HG03108 (cell line): ENCODE data around the gene RBFOX1.

Source experiments
- ATAC-seq: cut with Tn5 transposase; IDR thresholded peaks from one replicate; pipeline ENCODE4 v1.9.1; 2021; ENCODE audit warnings: moderate library complexity; ENCODE audit not compliant: unreplicated experiment

The RBFOX1 gene

DNA sequence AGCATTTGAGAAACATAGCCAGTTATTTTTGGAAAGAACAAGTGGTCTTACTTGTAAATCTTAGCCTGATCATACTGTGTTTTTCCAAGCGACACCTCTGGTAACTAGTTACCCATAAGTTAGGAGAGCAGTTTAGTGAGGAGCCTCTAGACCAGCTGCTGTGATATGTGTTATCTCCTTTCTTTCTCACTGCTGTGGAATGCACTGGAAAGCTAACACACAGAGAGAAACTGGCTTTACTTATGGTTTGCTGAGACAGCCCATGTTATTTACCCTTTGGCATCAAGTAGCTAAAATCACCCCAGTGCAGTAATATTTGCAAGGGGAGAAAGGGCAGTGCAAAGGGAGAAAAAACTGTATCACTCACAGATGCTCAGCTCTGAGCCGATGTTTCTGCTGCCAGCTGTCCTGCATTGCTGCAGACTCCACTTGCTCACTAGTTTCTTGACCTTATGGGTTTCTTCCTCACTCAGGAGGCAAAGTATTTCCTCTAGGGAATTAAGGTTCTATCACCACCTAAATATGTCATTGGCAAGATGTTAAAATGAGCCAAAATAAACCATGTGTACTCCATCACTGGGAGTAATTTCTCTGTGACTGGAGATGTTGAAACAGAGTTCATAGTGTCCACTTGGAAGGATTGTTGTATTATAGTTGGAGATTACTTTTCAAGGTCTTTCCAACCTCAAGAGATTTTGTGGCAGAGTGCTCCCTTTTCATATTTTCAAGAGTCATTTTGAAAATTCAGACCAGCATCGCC, 2.3 kb downstream of the RBFOX1 start:
- ATAC-seq = no peak

DNA sequence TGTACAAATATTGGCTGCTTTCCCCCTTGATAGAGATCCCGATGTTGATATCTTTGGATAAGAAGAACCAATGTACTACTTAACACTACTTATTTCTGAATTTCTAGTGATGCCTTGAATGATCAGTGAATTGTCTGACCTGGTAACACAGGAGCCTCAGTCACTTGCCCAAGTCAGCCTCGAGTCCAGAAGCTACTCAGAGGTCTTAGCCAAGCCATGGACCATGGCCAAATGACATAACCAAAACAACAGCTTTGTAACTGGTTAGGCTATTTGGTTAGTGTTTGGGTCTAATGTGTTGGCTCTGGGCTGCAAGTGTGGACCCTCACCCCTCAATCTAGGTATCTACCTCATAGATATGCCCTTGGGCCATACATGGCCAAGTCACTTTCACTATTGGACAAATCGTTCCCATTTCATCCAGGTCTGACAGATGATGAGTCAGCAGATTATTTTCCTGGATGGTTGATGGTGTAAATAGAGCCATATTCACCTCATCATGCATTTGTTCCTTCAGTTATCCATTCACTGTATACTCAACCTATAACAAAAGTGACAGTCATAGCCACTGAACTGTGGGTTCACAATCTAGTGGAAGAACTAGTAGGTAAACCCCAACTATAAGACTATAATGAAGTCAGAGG, 3.5 kb downstream of the RBFOX1 start:
- no peak for ATAC-seq

DNA sequence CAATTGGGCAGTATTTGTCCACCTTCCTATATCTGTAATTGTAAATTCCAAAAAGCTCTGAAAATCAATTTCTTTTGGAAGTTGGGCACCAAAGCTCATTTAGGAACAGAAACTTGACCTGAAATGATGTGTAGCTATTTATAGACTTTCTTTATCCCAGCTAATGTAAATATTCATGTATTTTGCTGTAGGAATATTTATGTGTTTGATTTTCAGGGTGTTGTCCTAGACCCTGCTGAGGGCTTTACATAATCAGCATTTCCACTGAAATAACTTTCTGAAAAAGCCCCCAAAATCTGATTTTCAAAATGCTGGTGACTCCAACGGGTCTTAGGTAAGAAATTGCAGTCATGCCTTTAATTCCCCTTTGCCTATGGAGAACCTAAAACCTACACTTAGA, 4.1 kb downstream of the RBFOX1 start:
- ATAC-seq = no peak

DNA sequence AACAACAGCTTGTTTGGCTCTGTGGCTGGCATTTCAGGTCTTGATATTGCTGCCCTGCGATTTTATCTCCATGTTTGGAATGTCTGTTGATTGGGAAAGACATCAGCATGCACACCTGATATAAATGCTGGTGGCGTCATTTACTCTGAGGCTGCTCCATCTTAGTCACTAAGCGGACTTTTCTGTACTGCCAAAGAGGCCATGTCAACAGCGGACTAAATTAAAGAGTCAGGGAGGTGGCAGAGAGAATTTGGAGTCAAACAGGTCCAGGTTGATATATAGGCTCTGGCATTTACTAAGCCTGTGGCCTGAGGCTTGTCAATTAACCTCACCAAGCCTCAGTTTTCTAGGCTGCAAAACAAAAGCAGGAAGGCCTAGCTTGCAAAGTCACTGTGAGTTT, 6.2 kb downstream of the RBFOX1 start:
- no peak for ATAC-seq

DNA sequence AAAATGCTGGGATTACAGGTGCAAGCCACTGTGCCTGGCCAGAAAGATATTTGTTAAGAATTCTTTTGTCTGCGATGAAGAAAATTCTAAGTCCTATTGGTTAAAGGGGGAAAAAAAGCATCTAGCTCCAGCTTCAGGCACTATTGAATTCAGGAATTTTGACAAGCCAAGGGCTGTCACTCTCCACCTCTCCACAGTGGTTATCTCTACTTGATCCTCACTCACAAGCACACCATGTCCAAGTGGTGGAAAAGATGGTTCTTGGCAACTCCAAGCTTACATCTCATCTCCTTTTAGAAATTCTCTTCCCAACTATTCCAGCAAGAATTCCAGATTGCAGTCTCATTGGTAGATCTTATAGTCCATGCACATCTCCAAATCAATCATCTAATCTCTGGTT, 7.1 kb downstream of the RBFOX1 start:
- ATAC-seq = no peak

DNA sequence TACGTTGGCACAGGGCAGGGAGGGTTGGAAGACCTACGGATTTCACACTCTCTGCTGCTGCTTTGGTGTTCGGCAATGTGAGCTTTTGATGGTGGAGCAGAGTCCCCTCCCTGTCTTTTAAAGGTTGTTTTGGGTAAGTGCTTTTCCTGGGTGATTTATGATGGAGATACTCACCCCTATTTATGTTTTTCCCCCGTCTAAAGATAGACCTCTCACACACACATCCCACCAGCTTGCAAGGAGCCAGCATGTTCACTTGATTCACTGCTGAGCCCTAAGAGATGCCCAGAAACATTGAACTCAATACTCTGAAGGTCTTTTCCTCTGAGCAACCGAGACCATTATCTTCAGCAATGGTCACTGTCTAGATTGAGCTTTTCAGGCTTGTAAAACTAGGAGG, 8.3 kb downstream of the RBFOX1 start:
- ATAC-seq = no peak

DNA sequence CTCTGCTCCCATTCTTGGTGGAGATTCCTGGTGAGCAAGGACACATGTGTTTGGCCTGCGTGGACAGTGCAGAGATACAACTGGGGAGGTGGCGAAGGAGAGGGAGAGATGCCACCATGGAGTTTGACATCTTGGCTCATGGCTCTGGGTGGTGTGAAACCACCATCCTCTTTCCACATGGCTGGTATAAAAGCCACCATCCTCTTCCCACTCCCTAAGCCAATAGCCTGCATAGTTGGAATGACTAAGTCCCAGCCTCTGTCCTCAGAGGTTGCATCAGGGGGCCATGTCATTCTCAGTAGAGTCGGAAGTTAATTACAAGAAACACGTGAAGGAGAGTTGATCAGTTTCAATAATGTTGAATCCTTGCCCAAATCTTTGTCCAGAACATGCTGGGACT, 10.0 kb downstream of the RBFOX1 start:
- no peak for ATAC-seq

DNA sequence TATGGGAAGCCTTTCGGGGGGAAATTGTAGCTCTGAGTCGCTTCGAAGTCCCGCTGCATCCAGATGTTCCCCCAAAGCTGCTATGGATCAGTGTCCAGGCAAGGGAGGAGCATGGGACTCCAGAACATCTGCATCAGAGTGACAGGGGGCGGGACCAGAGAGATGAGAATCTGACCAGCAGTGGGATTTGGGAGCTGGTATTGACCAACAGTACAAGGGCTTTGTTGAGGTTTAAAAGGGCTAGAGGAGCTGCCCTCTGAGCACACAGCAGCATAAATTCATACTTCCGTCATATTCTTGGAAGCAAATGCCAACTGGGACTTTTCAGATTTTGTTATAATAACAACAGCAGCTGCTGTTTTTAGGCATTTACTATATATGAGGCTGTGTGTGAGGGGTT, 10.6 kb downstream of the RBFOX1 start:
- ATAC-seq = no peak

DNA sequence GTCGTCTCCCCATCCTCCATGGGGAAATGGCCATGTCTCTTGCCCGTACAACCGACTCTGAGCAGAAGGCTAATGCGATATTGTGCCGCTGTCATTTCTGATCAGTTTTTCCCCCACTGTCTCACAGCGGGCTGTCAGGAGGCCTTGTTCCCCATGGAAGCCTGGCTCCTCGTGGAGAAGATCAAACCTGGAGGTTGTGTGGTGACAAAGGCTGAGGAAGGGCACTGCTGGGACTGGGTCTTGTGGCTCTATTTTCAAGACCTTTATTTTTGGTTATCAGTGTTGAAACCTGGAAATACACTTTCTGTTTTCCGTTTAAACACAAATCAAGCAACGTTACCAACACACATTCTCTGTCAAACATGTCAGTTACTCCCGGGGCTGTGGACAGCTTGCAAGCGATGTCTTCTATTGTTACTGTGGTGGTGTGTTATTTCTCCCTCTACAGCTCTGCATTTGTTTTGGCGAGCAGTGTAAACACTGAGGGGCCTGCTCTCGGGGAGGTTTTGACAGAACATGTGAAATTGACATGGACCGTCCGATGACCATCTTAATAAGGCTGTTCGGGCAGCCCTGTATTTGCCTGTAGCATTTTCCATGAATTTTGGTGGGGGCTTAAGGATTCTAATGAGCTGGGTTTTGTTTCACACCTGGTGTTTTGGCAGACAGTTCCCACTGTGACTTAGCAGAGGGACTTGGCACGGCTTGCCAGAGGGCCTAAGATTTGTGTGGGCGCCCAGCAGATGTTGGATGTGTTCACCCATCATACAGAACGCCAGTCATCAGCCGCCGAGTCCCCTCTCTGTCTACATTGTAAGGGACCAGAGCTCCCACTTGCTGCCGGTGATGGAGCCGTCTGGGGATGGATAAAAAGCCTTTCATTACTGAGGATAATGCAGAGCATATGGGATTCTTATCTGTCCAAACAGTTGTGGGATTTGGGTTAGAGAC, 12.5 kb downstream of the RBFOX1 start:
- ATAC-seq = no peak

DNA sequence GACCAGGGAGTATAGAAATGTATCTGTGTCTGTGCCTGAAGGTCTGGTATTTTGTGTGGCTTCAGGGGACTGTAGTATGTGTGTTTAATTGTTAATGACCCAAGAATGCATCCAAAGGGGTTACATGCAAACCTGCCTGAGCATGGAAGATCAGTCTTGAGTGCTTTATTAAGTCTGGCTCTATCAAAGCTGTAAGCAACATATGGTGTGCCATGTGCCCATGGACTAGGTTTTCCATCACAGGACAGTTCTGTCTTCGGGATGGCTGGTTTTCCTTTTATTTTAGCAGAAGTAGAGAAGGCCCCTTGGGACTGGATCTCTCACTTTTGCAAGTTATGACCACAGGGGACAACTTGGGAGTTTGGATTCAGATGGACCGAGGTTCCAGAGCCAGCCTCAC, 18.2 kb downstream of the RBFOX1 start:
- ATAC-seq = no peak

DNA sequence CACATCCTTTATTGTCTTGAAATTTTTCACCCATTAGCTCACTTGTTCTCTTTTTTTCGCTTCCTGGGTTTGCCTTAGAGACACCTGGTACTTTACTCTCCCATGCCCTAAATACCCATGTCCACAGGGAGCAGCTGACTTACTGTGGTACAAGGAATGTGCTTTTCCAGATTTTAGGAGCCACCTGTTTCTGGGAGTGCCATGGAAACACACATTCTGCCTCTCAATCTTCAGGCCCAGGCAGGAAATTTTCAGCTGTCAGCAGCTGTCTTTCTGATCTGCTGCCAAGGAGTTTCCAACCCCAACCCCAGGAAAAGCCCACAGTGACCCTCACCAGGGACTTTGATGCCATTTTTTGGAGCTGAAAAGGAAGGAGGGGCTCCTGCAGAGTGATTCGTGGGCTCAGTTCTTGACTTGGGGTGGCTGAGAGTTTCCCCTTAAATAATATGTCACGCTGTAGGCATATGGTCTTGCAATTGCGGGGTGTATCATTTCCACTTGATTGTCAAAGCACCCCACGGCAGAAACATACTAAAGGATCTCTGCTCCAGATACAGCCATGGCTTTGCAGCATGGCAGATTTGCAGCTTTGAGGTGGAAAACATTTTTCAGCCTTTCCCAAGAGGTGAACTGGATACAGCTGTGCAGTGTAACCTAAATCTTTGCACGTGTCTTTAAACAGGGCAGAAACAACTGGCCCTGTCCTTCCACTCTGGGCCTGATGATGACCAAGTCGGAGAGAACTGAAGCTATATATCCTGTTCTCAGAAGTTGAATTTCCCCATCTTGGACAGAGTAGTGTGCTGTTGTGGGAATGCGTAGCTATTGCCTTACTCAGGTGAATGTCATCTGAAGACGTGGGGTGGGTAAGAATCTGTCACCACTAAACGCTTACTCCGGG, 19.2 kb downstream of the RBFOX1 start:
- no peak for ATAC-seq

DNA sequence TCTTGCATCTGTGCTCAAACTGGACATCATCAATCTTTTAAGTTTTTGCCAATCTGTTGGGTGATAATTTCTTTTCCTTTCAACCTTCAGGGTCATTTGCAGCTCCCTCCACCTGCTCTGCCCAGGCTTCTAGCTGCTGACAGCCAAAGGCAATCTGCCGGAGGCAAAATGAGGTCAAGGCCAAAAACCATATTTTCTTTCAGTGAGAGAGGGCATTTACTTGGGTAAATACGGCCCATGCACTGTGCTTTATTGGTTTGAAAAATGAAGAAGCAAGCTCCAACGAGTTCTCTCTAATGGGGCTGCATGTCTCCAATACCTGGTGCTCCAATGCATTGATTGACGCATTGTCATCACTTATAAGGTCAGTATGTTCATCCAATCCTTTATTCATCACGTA, 23.1 kb downstream of the RBFOX1 start:
- ATAC-seq = no peak

DNA sequence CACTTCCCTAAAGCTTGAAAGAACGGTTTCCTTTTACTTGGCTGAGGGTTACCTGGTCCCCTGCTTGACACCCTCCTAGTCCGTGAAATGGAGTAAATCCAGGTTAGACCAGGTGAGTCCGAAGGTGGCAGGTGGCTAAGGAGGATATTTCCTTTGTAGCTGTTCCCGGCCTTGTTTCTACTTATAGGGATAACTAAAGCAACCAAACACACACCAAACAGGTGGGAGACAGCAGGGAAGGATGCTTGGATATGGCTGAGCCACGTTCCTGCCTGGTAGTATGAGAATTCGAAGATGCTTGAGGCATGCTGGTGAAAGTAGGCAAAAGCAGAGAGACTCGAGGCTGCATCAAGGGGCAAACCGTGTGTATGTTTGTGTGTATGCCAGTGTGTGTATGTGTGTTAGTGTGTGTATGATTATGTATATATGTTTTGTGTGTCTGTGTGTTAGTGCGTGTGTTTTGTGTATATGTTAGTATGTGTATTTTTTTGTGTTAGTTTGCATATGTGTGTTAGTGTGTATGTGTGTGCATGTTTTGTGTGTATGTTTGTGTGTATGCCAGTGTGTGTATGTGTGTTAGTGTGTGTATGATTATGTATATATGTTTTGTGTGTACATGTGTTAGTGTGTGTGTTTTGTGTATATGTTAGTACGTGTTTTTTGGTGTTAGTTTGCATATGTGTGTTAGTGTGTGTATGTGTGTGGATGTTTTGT, 28.9 kb downstream of the RBFOX1 start:
- no peak for ATAC-seq

DNA sequence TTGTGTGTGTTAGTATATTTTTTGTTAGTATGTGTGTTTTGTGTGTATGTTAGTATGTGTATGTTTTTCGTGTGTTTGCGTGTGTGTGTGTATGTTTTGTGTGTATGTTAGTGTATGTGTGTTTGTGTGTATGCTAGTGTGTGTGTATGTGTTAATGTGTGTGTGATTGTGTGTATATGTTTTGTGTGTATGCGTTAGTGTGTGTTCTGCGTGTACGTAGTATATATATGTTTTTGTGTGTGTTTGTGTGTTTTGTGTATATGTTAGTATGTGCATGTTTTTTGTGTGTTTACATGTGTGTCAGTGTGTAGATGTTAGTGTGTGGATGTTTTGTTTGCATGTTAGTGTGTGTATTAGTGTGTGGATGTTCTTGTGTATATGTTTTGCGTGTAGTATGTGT, 29.6 kb downstream of the RBFOX1 start:
- no peak for ATAC-seq

DNA sequence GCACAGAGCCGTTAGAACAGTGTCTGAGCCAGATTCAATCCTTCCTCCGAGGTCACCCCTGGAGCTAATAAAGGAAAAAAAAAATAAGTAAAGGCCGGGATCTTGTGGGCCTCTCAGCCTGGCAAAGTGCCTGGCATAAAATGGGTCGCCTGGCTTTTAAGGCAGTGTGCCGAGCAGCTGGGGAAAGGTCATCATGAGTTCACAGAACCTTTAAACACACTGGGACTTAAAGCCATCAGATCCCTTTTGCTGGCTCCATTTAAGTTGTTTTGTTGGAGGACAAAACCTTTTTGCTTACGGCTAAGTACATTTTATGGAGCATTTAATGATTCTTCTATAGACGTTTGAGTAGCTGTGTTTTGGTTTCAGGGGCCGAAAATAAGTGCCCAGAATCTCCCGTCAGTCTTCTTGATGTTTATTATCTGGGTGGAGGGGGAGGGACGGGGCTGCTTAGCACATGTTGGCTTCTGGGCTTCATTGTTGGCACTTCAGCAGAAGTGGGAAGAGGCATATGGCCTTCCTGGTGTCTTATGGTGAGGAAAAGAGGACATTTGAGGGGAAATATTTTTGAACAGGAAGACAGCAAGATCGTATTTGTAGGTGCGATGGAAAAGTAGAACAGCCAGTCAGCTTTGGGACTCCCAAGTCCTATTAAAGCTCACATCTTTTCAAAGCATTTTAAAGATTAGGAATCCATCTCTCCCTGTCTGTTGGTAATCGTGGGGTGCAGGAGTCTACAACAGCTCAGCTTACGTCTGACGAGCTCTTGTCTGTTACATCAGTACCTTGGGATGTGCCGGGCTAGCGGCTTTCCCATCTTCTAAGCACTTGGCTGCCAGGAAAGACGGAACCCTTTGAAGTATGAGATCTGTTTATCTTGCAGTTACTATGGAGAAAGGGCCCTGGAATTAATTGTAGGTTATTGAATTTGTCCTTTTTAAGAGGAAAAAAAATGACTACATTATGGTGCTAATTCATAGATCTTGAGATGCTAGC, 31.1 kb downstream of the RBFOX1 start:
- ATAC-seq = no peak

DNA sequence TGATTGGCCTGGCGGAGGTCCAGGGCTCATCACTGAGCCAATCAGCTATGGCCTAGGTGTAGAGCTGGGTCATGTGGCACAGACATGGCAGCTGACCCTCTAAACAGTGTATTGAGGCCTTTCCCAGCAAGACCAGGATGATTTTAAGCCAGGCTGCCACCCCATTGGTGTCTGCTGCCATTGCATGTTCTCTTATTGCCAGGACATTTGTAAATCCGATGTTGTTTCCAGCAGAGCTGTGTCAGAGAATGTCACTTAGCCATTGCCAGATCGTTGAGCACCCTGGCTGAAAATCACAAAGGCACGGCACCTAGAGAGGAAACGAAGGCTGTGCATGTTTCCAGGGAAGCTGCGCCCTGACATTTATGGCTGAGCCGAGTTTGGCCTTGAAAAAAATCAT, 33.4 kb downstream of the RBFOX1 start:
- ATAC-seq = no peak

DNA sequence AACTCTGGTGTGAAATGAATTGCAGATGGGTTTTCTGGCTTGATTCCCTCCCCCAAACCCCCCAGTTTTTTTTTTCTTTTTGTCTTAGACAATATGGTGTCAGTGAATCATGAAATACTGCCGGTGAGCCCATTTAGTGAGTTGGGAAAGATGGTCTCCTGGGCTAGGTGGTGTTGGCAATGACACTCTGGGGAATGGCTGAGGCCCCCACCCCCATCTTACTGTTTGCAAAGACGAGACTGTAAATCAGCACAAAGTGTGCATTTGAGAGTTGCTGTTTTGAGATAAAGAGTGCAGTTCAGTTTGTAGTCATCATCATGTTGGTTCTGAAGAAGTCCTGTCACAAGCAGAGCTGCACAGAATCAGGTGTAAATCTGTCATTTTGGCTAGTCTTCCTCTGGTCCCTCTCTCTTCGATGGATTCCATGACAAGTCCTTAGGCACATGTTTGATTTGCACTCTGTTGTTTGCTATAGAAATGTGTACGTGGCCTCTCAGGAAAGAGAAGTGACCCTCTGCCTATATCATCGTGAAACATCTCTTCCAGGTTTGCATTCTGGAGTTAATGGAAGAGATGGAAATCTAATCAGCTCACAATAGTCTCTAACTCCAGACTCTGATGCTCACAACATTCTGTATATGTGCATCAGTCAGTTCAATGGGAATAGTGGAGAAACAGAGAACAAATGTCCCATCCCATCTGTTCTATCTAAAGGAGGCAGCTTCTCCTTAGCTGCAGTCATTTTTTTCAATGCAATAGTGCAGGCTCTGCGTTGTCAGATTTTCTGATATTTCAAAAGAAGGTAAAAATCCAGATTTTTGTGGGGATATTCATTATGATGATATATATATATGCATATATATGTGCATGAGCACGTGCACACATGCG, 34.6 kb downstream of the RBFOX1 start:
- ATAC-seq = no peak

DNA sequence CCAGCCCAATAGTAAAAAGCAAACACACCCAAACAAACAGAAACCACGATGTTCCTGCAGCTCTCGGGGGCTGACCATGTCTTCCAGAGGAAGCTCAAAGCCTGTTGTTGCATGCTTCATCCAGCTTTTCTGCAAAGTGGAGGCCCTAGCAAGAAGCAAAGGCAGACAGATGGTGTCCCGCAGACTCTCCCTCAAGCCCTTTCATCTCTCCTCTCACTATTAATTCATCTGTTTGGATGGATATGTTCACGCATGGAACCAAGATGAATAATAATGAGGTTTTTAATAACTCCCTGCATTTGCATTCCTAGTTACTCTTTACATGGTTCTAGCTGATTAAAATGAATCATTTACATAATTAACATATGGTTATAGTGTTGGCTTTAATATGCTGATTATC, 36.6 kb downstream of the RBFOX1 start:
- ATAC-seq = no peak
